HepG2 (cell line): Measurements from ENCODE around the gene MRPL28. TPM values are rescaled to one million over a fixed set of nuclear protein-coding genes. Genes with fewer than 3 reads are reported as not detected.

Experiments
- ATF1 ChIP-seq: IDR thresholded peaks from 2 replicates; pipeline ENCODE4 v1.6.1; 2016; ENCODE audit warnings: mild to moderate bottlenecking, control low read depth
- ATF3 ChIP-seq: sonication (generic); formaldehyde crosslinking; IDR thresholded peaks from 2 replicates; pipeline ENCODE4 v1.4.0; 2020; ENCODE audit warnings: missing genetic modification reagents
- CBX5 ChIP-seq: sonication (generic); formaldehyde crosslinking; IDR thresholded peaks from 2 replicates; pipeline ENCODE4 v1.4.0; 2020; ENCODE audit warnings: missing genetic modification reagents, borderline replicate concordance
- FUBP1 ChIP-seq: sonication (generic); formaldehyde crosslinking; IDR thresholded peaks from 2 replicates; pipeline ENCODE4 v1.5.1; 2020; ENCODE audit warnings: missing genetic modification reagents, mild to moderate bottlenecking, borderline replicate concordance
- GATA4 ChIP-seq: sonication (generic); IDR thresholded peaks from 2 replicates; pipeline ENCODE4 v1.6.1; 2016; ENCODE audit warnings: antibody characterized with exemption, low read depth, borderline replicate concordance
- GPN1 ChIP-seq: sonication (generic); formaldehyde crosslinking; IDR thresholded peaks from 2 replicates; pipeline ENCODE4 v1.5.1; 2020; ENCODE audit warnings: missing genetic modification reagents, borderline replicate concordance
- GTF2F1 ChIP-seq: fragments of 150-350 bp; IDR thresholded peaks from 2 replicates; pipeline ENCODE4 v1.6.1; 2014; ENCODE audit warnings: low read length
- KLF15 ChIP-seq: sonication (generic); formaldehyde crosslinking; IDR thresholded peaks from 2 replicates; pipeline ENCODE4 v1.8.1; 2023; ENCODE audit warnings: borderline replicate concordance, mild to moderate bottlenecking, inconsistent platforms, missing genetic modification reagents, mixed read lengths
- KLF6 ChIP-seq: IDR thresholded peaks from 2 replicates; pipeline ENCODE4 v1.8.0; 2016; ENCODE audit warnings: missing biosample characterization, missing genetic modification reagents
- MAZ ChIP-seq, 2 experiments: sonication (generic) in 1 of 2; formaldehyde crosslinking in 1 of 2; IDR thresholded peaks; 2 replicates each; pipeline versions ENCODE4 v1.5.0 to v1.6.1; 2012 to 2020; ENCODE audit warnings: low read depth in 2 of 2, mild to moderate bottlenecking in 2 of 2, borderline replicate concordance in 1 of 2, improper control_type of control experiment in 1 of 2, low read length in 1 of 2, missing genetic modification reagents in 1 of 2, moderate library complexity in 1 of 2
- MIER2 ChIP-seq: IDR thresholded peaks from 2 replicates; pipeline ENCODE4 v1.6.1; 2016; ENCODE audit warnings: missing biosample characterization, missing genetic modification reagents
- NFIB ChIP-seq: sonication (generic); formaldehyde crosslinking; IDR thresholded peaks from 2 replicates; pipeline ENCODE4 v1.9.0; 2021; ENCODE audit warnings: missing genetic modification reagents, mild to moderate bottlenecking, borderline replicate concordance
- SMARCC2 ChIP-seq: fragments of 450-650 bp; IDR thresholded peaks from 2 replicates; pipeline ENCODE4 v1.6.1; 2017; ENCODE audit warnings: antibody characterized with exemption, mild to moderate bottlenecking
- ZBTB37 ChIP-seq: sonication (generic); formaldehyde crosslinking; IDR thresholded peaks from 2 replicates; pipeline ENCODE4 v1.4.0; 2020; ENCODE audit warnings: mild to moderate bottlenecking, missing genetic modification reagents
- ZBTB7B ChIP-seq: sonication (generic); formaldehyde crosslinking; IDR thresholded peaks from 2 replicates; pipeline ENCODE4 v1.4.0; 2020; ENCODE audit warnings: missing genetic modification reagents
- ZNF264 ChIP-seq: sonication (generic); formaldehyde crosslinking; IDR thresholded peaks from 2 replicates; pipeline ENCODE4 v1.4.0; 2020; ENCODE audit warnings: missing genetic modification reagents
- ZNF432 ChIP-seq: sonication (generic); formaldehyde crosslinking; IDR thresholded peaks from 2 replicates; pipeline ENCODE4 v1.5.0; 2020; ENCODE audit warnings: missing genetic modification reagents, mild to moderate bottlenecking, borderline replicate concordance
- ZNF446 ChIP-seq: sonication (generic); formaldehyde crosslinking; IDR thresholded peaks from 2 replicates; pipeline ENCODE4 v1.5.0; 2020; ENCODE audit warnings: mild to moderate bottlenecking, missing genetic modification reagents
- ZNF530 ChIP-seq: sonication (generic); formaldehyde crosslinking; IDR thresholded peaks from 2 replicates; pipeline ENCODE4 v1.5.0; 2020; ENCODE audit warnings: low read depth, mild to moderate bottlenecking, missing genetic modification reagents
- ZNF547 ChIP-seq: sonication (generic); formaldehyde crosslinking; IDR thresholded peaks from 2 replicates; pipeline ENCODE4 v1.5.1; 2020; ENCODE audit warnings: mild to moderate bottlenecking, missing genetic modification reagents
- ZNF567 ChIP-seq: sonication (generic); formaldehyde crosslinking; IDR thresholded peaks from 2 replicates; pipeline ENCODE4 v1.8.1; 2023; ENCODE audit warnings: mild to moderate bottlenecking, missing genetic modification reagents, borderline replicate concordance
- ZNF580 ChIP-seq: IDR thresholded peaks from 2 replicates; pipeline ENCODE4 v1.6.1; 2016; ENCODE audit warnings: low read depth, borderline replicate concordance
- ZNF639 ChIP-seq: conservative IDR thresholded peaks from 2 replicates; pipeline ENCODE4 v1.6.1; 2018; ENCODE audit warnings: missing genetic modification reagents
- ZNF670 ChIP-seq: sonication (generic); formaldehyde crosslinking; IDR thresholded peaks from 2 replicates; pipeline ENCODE4 v1.8.0; 2022; ENCODE audit warnings: mild to moderate bottlenecking, missing genetic modification reagents, borderline replicate concordance
- polyA plus RNA-seq, 8 experiments: library from polyadenylated mRNA; depleted of rRNA in 3 of 8; stranded (reverse) in 7 of 8; unstranded in 1 of 8; fragments of >200 nt; fragmentation: Illumina TruSeq in 4 of 8; extraction: Trizol in 4 of 8; gene quantifications; 2 replicates each; pipeline versions ENCODE4 v1.2.1 to v1.2.3, GENCODE V29; 2011 to 2016; ENCODE audit warnings: low read depth in 4 of 8, missing spikeins in 1 of 8, mixed read lengths in 1 of 8; ENCODE audit not compliant: insufficient read depth in 1 of 8
- total RNA-seq, 5 experiments: library from RNA; depleted of rRNA; stranded (reverse); fragments of >200 nt; fragmentation: Illumina TruSeq; extraction: Trizol; gene quantifications; 2 replicates each; pipeline ENCODE4 v1.2.3, GENCODE V29; 2016; ENCODE audit warnings: low read depth in 1 of 5

MRPL28 gene
- total and polyA plus RNA-seq, 2 of the 13 experiments (the other 11 are each of a cell fraction or from before 2014, with no cell fraction given): 114 to 135 TPM

- TF ChIP-seq GATA4 (peak; percentile 58; the same call in 1 of the 2 replicates), ATF3 (no peak), ZNF639 (CRISPR knock-in tag) (no peak), FUBP1 (CRISPR knock-in tag) (no peak), ZNF264 (CRISPR knock-in tag) (no peak), ZNF432 (no peak), CBX5 (CRISPR knock-in tag) (no peak), NFIB (CRISPR knock-in tag) (no peak), ZNF670 (CRISPR knock-in tag) (no peak), MAZ (IDR thresholded peaks at IDR 0.05; ENCODE audit: borderline replicate concordance, low read depth, low read length) (no peak), MAZ (CRISPR knock-in tag; IDR thresholded peaks at IDR 0.05; ENCODE audit: low read depth) (peak; percentile 61; the same call in 1 of the 2 replicates), ZNF446 (CRISPR knock-in tag) (no peak), SMARCC2 (no peak), GPN1 (CRISPR knock-in tag) (no peak), MIER2 (CRISPR knock-in tag) (no peak; the same call in 1 of the 2 replicates), ATF1 (no peak), ZNF547 (CRISPR knock-in tag) (peak; percentile 88), ZBTB7B (CRISPR knock-in tag) (peak; percentile 90), KLF6 (peak; percentile 36; the same call in 1 of the 2 replicates), ZNF580 (CRISPR knock-in tag) (0 out of 2 replicates have a peak, but pooled peaks have one; percentile 53), ZNF567 (CRISPR knock-in tag) (no peak), GTF2F1 (no peak), ZBTB37 (peak; percentile 77), KLF15 (CRISPR knock-in tag) (no peak), ZNF530 (CRISPR knock-in tag) (no peak)
These were observed 11.1 kb downstream of the MRPL28 start (continued) for GRCh38 chr16:359067-359763.
